ENCODE data around the gene IER2. TPM values are rescaled to one million over a fixed set of nuclear protein-coding genes. Genes with fewer than 3 reads are reported as not detected.

The IER2 gene, protein sequence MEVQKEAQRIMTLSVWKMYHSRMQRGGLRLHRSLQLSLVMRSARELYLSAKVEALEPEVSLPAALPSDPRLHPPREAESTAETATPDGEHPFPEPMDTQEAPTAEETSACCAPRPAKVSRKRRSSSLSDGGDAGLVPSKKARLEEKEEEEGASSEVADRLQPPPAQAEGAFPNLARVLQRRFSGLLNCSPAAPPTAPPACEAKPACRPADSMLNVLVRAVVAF
- 115 TPM for total RNA-seq (ENCODE audit: unreplicated experiment)
- long read RNA-seq, transcript IER2-203 (1 exons, 2,934 nt): major isoform, 265 of 266 reads
- long read RNA-seq, partial matches to known transcripts: 0 of 266 reads
- long read RNA-seq, other reads (novel, unspliced or antisense): 1 of 266 reads

DNA sequence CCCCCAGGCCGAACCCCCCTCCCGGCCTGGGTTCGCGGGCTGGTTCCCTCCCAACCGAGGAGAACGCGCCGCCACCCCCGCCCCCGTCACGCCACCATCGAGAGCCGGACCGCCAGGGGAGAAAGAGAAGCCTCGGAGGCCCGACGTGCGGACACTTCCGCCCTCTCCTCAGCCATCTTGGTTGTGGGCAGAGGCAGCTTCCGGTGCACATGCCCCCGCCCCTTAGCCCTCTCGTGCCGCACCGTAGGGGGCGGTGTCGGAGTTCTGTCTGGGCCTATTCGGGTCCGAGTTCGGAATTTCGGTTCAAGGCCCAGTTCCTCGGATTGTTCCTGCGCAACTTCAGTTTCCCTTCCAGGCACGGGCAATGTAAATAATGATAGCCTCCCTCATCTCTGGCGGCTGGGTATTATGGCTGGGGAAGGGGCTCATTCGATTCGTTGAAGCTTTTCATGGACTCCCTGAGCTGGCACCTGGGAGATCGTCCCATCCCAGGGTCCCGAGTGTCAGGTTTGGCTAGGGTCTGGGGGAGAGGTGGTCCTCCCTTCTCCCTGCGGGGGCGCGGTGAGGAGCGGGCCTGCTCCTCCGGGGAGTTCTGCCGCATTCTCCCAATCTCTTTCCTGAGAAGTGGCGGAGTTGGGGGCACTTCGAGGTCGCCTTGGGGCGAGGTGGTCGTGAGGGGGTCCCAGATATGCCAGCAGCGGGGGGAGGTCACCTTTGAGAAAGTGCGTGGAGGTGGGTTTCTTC, at the start of gene IER2, which contains the start of gene STX10:
TSS of gene IER2 (plus strand) at position 225 of the 744 bp plus-strand sequence. CDS start 2,776 bp downstream, outside the sequence.
TSS of gene STX10 (minus strand) at position 189 of the 744 bp plus-strand sequence. CDS start 202 bp downstream, outside the sequence.
- DNase-seq (ENCODE audit: low spot score): peak; percentile 91
- H3K4me1 Mint-ChIP-seq (ENCODE audit: unreplicated experiment): peaks cover 32% of the 10 kb centered on the region
- peaks cover 28% of the 10 kb centered on the region for H3K36me3 Mint-ChIP-seq (ENCODE audit: low read depth, unreplicated experiment)
- peaks cover 28% of the 10 kb centered on the region for H3K27me3 Mint-ChIP-seq (ENCODE audit: unreplicated experiment)
- H3K9me3 Mint-ChIP-seq (ENCODE audit: unreplicated experiment): no peaks in the 10 kb centered on the region
- H3K27ac Mint-ChIP-seq (ENCODE audit: unreplicated experiment): peak within 1 kb of the TSS; percentile 99
- peak within 1 kb of the TSS; percentile 99 for H3K4me3 Mint-ChIP-seq (ENCODE audit: unreplicated experiment)
- TF ChIP-seq, protein P1, sequence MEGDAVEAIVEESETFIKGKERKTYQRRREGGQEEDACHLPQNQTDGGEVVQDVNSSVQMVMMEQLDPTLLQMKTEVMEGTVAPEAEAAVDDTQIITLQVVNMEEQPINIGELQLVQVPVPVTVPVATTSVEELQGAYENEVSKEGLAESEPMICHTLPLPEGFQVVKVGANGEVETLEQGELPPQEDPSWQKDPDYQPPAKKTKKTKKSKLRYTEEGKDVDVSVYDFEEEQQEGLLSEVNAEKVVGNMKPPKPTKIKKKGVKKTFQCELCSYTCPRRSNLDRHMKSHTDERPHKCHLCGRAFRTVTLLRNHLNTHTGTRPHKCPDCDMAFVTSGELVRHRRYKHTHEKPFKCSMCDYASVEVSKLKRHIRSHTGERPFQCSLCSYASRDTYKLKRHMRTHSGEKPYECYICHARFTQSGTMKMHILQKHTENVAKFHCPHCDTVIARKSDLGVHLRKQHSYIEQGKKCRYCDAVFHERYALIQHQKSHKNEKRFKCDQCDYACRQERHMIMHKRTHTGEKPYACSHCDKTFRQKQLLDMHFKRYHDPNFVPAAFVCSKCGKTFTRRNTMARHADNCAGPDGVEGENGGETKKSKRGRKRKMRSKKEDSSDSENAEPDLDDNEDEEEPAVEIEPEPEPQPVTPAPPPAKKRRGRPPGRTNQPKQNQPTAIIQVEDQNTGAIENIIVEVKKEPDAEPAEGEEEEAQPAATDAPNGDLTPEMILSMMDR (IDR thresholded peaks at IDR 0.05; ENCODE audit: unreplicated experiment): peak; percentile 56

- no peaks in the 10 kb centered on the region for H3K9me3 Mint-ChIP-seq (ENCODE audit: unreplicated experiment)
- TF ChIP-seq, protein P1 (IDR thresholded peaks at IDR 0.05; ENCODE audit: unreplicated experiment): peak; percentile 22
- no peak for DNase-seq (ENCODE audit: low spot score)
- H3K36me3 Mint-ChIP-seq (ENCODE audit: low read depth, unreplicated experiment): peaks cover 13% of the 10 kb centered on the region
- H3K27me3 Mint-ChIP-seq (ENCODE audit: unreplicated experiment): peaks cover 12% of the 10 kb centered on the region
- peak overlapping the region; percentile 97 for H3K4me3 Mint-ChIP-seq (ENCODE audit: unreplicated experiment)
- H3K27ac Mint-ChIP-seq (ENCODE audit: unreplicated experiment): peak overlapping the region; percentile 74
- H3K4me1 Mint-ChIP-seq (ENCODE audit: unreplicated experiment): peaks cover 22% of the 10 kb centered on the region
Observed at GRCh38 chr19:13100841-13101589, 49.2 kb upstream of the IER2 start.

DNA sequence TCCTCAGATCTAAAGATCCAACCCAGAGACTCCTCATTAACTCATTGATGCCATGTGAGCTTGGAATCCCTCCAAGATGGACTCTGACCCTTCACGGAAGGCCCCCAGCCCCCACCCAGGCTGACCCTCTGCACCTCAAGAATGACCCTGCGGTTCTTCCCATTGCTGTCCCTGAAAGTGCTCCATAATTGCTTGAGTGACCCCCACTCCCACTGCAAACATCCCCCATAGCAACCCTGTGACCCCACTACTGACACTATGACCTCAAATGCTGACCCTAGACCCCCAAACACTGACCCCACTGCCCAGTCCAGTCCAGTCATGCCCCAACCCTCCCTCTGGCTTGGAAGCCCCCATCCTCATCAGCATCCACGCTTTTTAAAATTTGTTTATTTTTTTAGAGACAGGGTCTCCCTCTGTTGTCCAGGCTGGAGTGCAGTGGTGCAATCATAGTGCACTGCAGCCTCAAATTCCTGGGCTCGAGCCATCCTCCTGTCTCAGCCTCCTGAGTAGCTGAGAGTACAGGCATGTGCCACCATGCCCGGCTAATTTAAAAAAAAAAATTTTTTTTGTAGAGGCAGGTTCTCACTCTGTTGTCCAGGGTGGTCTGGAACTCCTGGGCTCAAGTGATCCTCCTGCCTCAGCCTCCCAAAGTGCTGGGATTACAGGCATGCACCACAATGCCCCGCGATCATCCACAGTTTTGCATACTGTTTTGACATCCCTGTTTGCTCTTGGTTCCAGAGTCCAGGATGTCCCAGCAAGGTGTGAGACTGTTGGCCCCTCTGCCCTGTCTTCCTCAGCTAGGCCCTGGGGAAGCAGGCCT, 48.4 kb upstream of the IER2 start:
- H3K9me3 Mint-ChIP-seq (ENCODE audit: unreplicated experiment): no peaks in the 10 kb centered on the region
- peak overlapping the region; percentile 74 for H3K27ac Mint-ChIP-seq (ENCODE audit: unreplicated experiment)
- no peak for DNase-seq (ENCODE audit: low spot score)
- peak overlapping the region; percentile 97 for H3K4me3 Mint-ChIP-seq (ENCODE audit: unreplicated experiment)
- H3K4me1 Mint-ChIP-seq (ENCODE audit: unreplicated experiment): peaks cover 20% of the 10 kb centered on the region
- peaks cover 15% of the 10 kb centered on the region for H3K27me3 Mint-ChIP-seq (ENCODE audit: unreplicated experiment)
- TF ChIP-seq, protein P1 (IDR thresholded peaks at IDR 0.05; ENCODE audit: unreplicated experiment): no peak
- H3K36me3 Mint-ChIP-seq (ENCODE audit: low read depth, unreplicated experiment): peaks cover 11% of the 10 kb centered on the region

DNA sequence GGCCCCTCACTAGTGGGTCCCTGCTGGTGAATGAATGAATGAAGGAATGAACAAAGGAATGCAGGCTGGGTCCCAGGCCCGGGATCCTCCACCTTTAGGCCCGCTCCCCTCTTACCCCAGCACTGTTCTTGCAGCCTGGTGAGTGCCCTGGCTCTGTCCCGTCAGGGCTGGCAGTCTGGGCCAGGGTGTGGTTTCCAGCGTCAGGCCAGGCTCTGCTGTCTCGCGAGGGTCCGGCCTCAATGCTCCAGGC, 47.9 kb upstream of the IER2 start:
- Mint-ChIP-seq H3K4me3 (ENCODE audit: unreplicated experiment) (peak overlapping the region; percentile 97), H3K27ac (ENCODE audit: unreplicated experiment) (peak overlapping the region; percentile 74), H3K36me3 (ENCODE audit: low read depth, unreplicated experiment) (peaks cover 11% of the 10 kb centered on the region), H3K4me1 (ENCODE audit: unreplicated experiment) (peaks cover 16% of the 10 kb centered on the region), H3K9me3 (ENCODE audit: unreplicated experiment) (no peaks in the 10 kb centered on the region), H3K27me3 (ENCODE audit: unreplicated experiment) (peaks cover 15% of the 10 kb centered on the region)
- no peak for DNase-seq (ENCODE audit: low spot score)
- TF ChIP-seq, protein P1 (IDR thresholded peaks at IDR 0.05; ENCODE audit: unreplicated experiment): no peak

All from endothelial cell (in vitro differentiated cells).